ENCODE measurements around the gene GADD45G. TPM values are rescaled to one million over a fixed set of nuclear protein-coding genes. Genes with fewer than 3 reads are reported as not detected.

GADD45G gene
- total and polyA plus RNA-seq, 10 of the 15 experiments (the other 5 are each of a cell fraction or from before 2014, with no cell fraction given), result 0.07 to 1.00 (median 0.29) TPM; not detected in 4

- SMC1A ChIA-PET (ENCODE audit: uncharacterized antibody, unreplicated experiment), result no interaction called here
- TF ChIP-seq ATF3 (IDR thresholded peaks at IDR 0.05; ENCODE audit: borderline replicate concordance, extremely low read depth, low read depth, low read length) (no peak), CREM (IDR thresholded peaks at IDR 0.05; ENCODE audit: low read depth) (no peak), ZBTB33 (IDR thresholded peaks at IDR 0.05) (no peak), YY1 (IDR thresholded peaks at IDR 0.05; ENCODE audit: low read depth, low read length) (no peak), HDAC2 (IDR thresholded peaks at IDR 0.05) (no peak)
- ATAC-seq, result no peak
- in situ Hi-C loops (cut with MboI) (no loop called here), intact Hi-C loops (cut with micrococcal nuclease; ENCODE audit: unreplicated experiment) (no loop called here)
- CTCF ChIA-PET, result no interaction called here
- Histone ChIP-seq H3K4me1 (ENCODE audit: control insufficient read depth, insufficient read depth, low read length) (no peaks in the 10 kb centered on the region), H3K4me3 (no peak overlapping the region), H4K20me1 (ENCODE audit: control insufficient read depth, insufficient read depth) (no peaks in the 10 kb centered on the region), H3K36me3 (ENCODE audit: control insufficient read depth in 2 of 2, insufficient read depth in 2 of 2, low read length in 1 of 2) (no peaks in the 10 kb centered on the region), H3K4me2 (ENCODE audit: control insufficient read depth, insufficient read depth) (no peak overlapping the region), H2AFZ (ENCODE audit: control insufficient read depth, low read depth, low read length) (no peak overlapping the region), H3K27ac (ENCODE audit: control insufficient read depth, insufficient read depth) (no peak overlapping the region), H3K9ac (ENCODE audit: control insufficient read depth, insufficient read depth, low read length) (no peak overlapping the region), H3K9me3 (replicated peaks; ENCODE audit: control insufficient read depth, insufficient read depth, low read length) (no peaks in the 10 kb centered on the region; the same call in 2 of the 3 replicates), H3K27me3 (replicated peaks in 1 of 2; ENCODE audit: control insufficient read depth in 2 of 2, insufficient read depth in 2 of 2, low read length in 1 of 2) (peaks cover 0 to 3% of the 10 kb centered on the region in 2 experiments), H3K79me2 (ENCODE audit: control insufficient read depth, insufficient read depth, low read length) (no peaks in the 10 kb centered on the region)
- POLR2A ChIA-PET, result no interaction called here
- FAIRE-seq, result no peak
- RAD21 ChIA-PET (ENCODE audit: unreplicated experiment), result no interaction called here
- no peak for DNase-seq (ENCODE audit: low read depth, low spot score)
- no TSS peak for BruUV-seq (replicated peaks)
- WGBS (ENCODE audit: insufficient coverage, insufficient replicate concordance, low lambda C conversion rate, missing lambda C conversion rate), result 48% methylated on average over 8 of the region's 8 CpGs
These were observed 44.4 kb downstream of the GADD45G start for GRCh38 chr9:89649039-89649691.

Data from GM12878 (cell line).